HG03575 (cell line): ENCODE data around the gene ZFP1.
"Not testable (repeated sequence)": the region's sequence is repeated elsewhere in the genome, so short reads cannot be mapped to it uniquely, and the experiment has no call there.

Experiments used
- ATAC-seq: cut with Tn5 transposase; IDR thresholded peaks from one replicate; pipeline ENCODE4 v1.9.1; 2021; ENCODE audit not compliant: unreplicated experiment, insufficient number of reproducible peaks, low FRiP score; ENCODE audit errors: extremely low read depth

The ZFP1 gene

DNA sequence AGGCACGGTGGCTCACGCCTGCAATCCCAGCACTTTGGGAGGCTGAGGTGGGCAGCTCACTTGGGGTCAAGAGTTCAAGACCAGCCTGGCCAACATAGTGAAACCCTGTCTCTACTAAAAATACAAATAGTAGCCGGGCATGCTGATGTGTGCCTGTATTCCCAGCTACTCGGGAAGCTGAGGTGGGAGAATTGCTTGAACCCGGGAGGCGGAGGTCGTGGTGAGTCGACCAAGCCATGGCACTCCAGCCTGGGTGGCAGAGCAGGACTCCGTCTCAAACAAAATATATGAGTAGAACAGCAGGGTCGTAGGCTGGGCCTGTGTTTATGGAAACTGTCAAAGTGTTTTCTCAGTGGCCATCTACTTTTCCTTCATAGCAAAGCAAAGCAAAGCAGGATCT is 63.0 kb downstream of the ZFP1 start:
- ATAC-seq, result not testable (repeated sequence)

- ATAC-seq, result no peak
Measured at GRCh38 chr16:75216127-75216526, 67.8 kb downstream of the ZFP1 start.

GRCh38 chr16:75216576-75216975 is 68.3 kb downstream of the ZFP1 start:
- ATAC-seq, result no peak

DNA sequence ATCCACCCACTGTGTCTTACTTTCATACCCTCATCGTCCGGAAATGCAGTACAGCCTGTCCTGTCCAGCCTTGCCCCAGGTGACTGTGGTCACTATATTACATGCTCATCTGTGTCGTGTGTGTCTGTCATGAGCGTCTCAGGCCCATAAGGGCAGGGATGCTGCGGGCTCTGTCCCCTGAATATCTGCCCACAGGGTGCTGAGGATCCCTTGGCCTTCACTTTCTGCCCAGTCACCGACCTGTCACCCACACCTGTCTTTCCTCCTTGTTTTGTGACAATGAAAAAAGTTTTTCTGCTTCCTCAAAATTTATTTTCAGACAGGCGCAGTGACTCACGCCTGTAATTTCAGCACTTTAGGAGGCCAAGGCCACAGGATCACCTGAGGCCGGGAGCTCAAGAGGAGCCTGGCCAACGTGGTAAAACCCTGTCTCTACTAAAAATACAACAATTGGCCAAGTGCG is 69.1 kb downstream of the ZFP1 start:
- ATAC-seq, result no peak

- no peak for ATAC-seq
Measured at GRCh38 chr16:75218256-75219076, 70.1 kb downstream of the ZFP1 start, which contains the start of gene CTRB1. CTRB1 (plus strand) TSS chr16:75218988; CDS start chr16:75219008, 20 bp downstream.

GRCh38 chr16:75219088-75219487 is 70.8 kb downstream of the ZFP1 start:
- ATAC-seq, result no peak

- no peak for ATAC-seq
Measured at GRCh38 chr16:75219838-75220237, 71.5 kb downstream of the ZFP1 start.
